Kasumi-1 (cell line): Measurements from ENCODE around the gene CBLB.
A peak's percentile ranks its signal among the peaks of the same experiment; 100 is the strongest.

Source experiments
- DNase-seq, 2 experiments: peaks; one replicate each; lab custom pipeline; 2025; lab: John Stamatoyannopoulos, UW

CBLB gene

DNA sequence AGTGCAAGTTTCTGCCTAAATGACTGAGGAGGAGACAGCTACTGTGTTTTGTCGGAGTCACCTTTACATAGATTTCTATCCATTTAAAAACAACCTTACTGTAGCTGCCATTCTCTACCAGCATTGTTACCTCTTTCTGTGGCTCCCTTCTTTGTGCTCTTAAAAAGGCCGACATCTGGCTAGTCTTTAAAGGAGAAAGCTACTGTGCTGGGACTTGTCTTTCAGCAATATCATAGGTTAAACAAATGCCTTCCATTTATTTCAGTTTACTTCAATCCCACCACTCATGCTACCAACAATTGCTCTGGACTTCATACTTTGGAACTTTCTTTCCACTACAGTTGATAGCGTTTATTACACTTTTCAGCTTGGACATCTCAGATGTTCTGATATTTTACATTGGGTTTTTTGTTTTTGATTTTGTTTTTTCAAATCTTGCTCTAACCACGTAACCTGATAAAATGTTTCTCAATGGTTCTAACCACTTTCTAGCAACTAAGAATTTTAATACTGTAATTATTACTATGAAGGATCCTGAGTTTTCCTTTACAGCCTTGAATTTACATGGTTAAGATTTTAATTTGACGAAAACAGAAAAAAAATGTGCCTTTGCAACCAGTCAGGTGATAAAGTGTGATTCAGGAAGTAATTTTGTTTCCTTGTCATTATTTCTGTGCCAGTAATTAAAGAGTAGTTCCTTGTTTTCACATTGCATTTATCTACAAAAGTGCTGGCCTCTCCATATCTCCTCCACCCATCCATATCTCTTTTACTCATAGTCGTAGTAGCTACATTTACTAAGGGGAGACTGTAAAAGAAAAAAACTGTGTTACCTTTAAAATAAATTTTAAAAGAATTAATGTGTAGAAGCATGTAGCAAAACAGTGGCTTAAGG is 1.3 kb upstream of the CBLB start:
- no peak for DNase-seq

DNA sequence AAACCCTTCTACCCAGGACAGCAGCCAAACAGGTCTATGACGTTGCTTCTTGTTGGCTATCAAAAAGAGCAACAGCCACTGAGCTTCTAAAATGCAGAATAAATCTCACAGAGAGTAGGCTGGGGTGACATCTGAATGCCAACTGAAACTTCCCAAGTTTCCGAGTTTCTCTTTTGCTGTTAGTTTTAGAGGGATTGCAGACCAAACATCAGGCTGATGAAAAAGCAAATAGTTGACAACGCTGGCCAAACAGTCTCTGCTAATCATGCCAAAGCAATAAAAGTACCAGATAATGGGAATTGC is 670 bp upstream of the CBLB start:
- no peak for DNase-seq

DNA sequence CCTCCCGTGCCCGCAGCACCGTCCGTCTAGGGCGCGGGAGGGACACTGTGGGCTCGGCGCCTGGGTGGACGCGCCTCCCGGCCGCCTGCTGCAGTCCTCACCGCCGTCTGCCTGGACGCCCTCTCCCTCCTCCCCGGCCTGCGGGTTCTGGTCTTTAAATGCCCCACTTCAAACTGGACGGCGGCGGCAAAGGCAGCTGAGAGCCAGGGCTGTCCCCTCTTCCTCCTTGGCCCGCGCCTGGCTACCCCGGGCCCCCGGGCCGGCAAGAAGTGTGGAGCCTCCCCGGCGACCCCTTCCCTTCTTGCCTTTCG is 426 bp downstream of the CBLB start:
- DNase-seq = peak in 1 of 2 experiments; percentile 30

DNA sequence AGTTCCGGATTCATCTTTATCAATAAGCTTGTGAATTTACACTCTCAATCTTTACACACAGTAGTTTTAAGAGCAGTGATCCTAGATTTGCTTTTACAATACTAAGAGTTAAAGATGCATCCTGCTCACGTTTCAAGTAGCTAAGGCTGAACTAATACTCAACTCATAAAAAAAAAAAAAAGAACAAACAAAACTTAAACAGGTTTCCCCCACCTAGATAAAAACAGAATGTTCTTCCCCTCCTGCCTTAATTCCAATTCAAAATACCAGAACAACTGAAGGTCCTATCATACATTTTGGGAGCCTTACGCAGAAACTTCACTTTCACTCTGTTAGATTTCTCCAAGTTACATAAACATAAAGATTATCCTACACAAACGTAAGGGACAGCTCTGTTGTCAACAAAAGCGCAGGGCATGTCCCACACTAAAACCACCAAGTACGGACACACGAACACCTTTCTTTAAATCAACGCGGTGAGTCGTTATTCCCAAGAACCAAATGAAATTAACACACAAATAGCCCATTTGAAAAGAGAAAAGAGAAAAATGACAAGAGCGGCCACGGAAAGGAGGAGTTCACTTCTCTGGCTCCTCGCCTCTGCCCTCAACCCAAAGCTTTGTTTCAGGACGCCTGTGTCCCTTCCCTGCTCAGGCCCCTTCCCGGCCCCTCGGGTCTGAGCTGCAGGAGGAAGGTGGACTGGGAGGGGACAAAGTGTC is 941 bp downstream of the CBLB start:
- DNase-seq = peak; percentile 6 to 29

DNA sequence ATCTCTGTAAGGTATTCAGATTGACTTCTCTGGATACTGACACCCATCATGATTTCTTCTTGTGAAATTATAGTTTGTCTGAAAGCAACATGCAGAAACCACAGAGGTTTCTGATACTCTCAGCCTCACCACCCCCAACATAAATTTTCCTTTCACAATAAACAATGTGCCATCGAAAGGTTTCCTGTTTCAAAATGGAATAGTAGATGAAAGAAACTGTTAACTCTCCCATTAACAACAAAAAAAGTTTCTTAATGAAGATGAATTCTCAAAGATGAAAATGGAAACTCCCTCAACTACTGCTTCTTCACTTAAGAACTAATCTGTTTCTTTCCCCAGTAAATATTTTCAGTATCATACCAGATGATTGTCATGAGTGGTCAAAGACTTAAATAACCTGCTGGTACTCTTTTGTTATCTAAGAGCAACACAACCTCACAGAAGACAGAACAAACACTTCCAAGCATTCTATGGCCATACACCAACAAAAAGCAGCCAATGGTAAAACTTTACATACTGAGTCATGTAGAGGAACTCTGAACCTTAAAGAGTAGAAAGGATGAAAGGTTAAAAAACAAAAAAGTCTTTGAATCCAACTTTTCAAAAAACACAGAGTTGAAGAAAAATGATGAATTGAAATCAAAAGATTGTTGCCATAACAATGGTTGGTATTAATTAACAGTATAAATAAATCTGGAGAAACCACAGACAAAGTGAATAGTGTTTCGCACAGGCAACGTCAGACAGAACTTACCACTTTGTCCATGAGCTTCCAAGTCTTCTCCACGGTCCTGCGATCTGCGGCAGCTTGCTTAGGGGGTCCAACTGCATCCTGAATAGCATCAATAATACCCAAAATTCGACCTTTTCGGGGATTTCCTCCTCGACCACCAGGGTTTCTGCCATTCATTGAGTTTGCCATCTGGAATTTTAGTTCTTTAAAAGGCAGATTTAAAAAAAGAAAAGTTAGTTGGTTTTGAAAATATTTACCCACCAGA is 1.9 kb downstream of the CBLB start:
- peak in 1 of 2 experiments; percentile 12 for DNase-seq

DNA sequence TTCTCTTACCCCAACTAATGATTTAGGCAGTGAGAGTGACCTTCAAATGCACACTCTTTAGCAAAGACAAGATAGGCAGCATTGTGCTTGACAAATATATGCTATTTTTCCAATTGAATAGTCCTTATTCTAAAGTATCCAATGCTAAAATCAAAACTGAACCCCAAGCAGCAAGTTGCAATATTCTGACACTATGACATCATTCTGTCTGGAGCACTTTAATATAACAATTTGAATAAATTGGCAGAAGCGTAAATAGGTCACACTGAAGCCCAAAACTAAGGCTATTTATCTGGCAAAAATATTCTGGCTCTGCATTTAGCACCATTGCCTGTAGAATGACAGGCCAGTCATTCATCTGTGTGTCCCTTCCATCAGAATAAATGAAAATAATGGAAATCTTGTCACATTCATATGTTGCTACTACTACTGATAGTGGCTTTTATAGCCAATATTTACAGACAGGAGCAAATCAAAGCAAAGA is 2.9 kb downstream of the CBLB start:
- no peak for DNase-seq

DNA sequence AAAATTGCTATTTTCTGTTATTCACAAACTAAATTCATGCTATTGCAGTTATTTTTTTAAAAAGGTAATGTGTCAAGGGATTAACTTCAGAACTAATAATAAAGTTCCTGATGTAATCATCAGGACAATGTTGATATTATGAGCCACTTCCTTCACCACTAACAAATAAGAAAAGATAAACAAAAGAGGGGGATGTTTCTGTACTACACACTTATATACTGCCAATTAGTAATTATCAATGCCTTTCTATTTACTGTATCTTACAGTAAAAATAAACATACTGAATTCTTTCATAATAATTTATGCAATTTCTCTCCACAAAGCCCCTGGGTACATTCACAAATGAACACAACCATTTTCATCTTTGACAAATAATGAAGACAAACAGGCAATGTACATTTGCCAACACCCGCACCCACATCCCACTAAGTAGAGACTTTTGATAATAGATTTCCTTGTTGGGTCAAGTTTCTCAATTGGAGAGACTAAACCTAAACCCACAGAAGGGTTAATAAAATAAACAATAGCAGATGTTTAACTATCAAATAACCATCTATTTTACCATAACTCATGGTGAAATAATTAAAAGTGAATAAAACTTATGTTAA is 3.7 kb downstream of the CBLB start:
- no peak for DNase-seq

DNA sequence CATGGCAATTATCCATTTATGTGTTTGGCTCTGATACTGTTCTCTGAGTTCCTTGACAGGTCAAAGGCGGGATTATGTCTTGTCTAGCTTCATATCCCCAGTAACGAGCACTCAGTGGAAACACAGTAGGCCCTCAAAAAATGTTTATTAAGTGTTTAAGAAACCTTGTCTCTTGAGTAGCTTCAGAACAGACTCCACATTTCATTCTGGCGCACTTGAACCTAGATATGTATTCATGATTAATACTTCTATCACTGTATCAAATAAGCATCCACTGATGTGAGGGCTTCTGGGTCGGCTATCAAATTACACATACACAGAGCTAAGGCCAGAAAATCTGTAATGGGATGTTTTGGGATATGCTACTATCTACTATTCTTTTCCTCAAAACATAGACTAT is 4.6 kb downstream of the CBLB start:
- DNase-seq = no peak

DNA sequence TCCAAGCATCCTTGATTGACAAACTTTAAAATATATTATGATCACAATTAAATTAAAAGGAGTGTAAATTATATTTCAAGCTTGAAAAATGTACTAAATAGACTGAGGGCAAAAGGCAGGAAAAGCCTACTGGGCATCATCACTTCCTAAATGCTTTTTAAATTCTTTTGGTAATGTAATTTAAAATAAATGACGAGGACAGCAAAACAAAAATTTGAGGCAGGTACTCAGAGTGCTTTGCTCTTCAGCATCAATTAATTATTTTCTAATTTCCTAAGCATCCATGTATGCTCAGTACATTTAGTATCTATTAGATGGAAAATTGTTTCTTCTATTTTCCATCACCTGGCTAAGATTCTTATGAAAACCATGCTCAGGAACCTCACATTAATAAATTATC is 5.2 kb downstream of the CBLB start:
- no peak for DNase-seq

DNA sequence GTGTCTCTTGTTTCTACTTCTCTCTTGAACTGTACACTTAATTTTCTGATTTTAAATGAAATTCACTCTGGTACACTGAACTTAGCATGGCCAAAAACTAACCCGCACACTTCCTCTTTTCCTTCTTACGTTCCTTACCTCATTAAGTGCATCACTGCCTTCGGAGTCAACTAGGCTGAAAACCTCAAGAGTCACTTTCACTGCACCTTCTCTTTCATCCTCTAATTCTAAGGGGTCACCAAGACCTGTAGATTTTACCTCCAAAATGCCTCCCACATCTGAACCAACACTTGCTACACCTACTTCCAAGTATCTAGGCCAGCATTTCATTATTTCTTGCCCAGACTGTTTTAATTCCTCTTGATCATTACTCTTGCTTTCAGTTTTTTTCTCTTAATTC is 6.6 kb downstream of the CBLB start:
- peak in 1 of 2 experiments; percentile 14 for DNase-seq

DNA sequence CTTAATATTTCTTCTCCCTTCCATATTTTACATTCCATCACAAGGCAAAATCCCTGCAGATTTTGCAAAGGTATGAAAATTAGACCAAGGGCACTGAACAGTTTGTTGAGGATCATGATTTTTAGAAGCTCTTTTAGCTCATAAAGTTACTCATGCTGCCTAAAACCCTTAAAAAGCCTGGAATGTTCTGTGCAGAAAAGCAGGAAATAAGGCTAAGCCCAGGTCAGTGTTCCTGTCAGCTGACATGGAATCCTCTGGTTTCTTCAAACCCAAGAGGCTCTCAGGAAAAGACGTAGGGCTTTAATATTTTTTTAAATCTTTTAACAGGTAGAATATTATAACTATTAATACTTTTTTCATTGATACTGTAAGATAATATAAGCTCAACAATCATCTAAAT is 8.2 kb downstream of the CBLB start:
- no peak for DNase-seq

DNA sequence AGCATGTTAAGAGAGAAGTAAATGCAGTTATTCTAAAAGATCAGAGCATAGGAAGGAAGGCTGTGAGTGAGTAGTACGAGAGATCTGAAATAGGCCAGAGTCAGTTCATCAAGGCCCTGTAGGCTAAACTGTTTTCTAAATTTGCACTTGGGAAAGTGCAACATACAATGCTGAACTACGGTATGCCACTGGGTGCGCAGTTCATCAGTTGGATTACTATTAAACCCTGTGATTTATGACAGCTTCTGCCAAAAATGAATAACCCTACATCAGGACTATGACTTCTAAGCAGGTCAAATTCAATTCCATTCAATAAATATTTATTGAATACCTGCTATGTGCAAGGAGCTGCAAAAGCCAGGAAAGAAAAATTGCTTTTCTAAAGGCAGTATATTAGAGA is 10.8 kb downstream of the CBLB start:
- no peak for DNase-seq

DNA sequence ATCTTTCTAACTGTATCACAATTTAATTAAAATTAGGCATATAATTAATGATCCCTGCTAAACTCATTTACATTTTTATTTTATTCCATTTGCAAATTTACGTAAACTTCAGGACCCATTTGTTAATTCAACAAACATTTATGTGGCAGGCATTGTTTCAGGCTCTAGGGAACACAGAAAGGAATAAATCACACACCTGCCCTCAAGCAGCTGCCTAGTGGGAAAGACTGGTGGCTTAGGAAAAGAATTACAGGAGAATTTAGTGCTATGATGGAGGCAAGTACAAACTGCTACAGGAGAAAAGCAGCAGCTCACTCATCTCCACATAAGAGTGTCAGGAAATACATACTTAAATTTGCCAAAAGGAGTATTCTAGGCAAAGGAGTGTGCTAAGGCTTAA is 11.2 kb downstream of the CBLB start:
- no peak for DNase-seq

DNA sequence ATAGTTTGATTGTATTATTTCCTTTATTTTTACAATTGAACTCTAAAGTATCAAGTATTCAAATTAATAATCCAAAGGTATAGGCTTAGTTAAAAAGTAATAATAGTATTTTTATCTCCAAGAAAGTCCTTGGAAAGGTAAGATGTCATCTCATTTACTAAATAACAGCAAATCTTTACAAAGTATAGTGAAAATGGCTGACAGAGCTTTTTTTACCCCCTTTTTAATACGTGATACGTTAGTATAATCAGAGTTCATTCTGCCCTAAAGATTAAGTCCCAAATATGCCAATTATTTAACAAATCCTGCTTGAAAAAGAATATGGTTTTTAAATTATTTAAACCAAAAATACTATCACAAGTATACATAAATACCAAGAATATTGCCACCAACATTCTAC is 12.2 kb downstream of the CBLB start:
- DNase-seq = no peak

DNA sequence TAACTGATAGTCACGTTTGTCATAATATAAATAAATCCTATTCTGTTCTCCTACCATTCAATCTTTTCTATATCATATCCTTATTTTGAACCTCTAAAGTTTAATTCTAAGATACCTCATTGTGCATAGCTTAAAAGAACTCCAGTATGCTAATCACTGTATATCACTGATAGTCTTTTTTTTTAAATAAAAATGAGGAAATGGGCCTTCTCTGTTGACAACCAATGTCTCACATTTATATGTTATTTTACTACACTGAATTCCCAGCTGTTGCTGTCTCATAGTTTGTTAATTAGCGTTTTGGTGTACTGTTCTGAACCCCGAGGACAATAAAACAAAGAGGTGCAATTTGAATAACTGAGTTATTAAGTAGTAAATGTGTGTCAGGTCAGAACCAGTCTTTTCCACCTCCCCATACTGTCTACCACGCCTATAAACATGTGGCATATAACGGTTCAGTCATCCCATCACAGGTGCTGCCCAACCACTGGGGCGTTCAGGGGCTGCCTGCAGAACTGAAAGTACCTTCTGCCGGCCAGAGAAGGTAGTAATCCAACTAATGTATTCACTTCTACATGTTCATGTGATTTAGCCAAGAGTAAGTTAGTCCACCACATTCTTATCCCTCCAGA is 14.9 kb downstream of the CBLB start:
- no peak for DNase-seq

DNA sequence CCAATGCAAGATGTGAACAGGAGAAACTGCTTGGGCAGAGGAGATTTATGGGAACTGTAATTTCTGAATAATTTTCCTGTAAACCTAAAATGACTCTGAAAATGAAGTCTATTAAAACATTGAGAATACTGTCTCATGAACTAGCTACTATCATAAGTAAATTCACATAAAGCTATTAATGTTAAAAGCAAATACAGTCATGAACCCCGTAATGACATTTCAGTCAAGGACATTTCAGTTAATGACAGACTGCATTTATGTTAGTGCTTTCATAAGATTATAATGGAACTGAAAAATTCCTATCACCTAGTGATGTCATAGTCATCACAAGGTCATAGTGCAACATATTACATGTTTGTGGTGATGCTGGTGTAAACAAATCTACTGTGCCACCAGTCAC is 17.2 kb downstream of the CBLB start:
- no peak for DNase-seq

DNA sequence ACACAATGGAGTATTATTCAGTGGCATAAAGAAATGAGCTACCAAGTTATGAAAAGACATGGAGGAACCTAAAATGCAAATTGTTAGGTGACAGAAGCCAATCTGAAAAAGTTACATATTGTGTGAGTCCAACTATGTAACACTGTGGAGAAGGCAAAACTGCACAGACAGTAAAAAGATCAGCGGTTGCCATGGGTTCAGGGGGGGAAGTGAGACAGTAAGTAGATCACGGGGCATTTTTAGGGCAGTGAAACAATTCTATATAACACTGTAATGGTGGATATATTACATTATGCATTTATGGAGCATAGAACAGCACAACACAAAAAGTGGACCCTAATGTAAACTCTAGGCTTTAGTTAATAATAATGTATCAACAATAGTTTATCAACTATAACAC is 17.6 kb downstream of the CBLB start:
- DNase-seq = no peak

DNA sequence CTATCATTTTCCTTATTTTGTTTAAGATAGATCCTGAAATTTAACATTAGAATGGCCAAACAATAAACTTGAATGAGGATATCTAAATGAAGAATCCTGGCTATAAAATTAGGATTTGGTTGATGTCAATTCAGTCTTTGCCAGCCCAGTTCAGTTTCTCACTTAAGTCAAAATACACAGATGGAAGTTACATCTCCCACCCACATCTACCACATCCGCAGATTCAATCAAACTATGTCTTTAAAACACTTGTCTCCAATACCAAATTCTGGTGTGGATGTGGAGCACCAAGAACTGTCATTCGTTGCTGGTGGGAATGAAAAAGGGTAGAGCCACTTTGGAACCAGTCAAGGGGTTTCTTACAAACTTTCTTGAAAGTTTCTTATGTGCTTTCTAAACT is 18.2 kb downstream of the CBLB start:
- DNase-seq = no peak

DNA sequence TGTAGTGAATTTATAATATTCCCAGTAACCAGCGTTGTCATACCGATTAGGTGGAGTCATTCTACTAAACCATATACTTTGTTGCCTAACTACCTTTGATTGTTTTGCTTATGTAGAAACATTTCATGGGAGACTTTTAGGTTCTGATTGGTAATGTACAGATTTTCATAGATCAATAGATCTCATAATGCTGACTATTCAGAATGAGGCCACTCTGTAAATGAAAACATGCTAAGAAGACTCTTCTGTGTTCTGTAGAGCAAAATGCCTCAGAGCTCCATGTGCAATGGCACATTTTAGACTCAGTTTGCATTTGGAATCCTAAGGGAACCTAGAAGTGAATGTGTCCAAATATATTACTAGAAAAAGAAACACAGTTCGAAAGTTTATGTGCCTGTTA is 20.0 kb downstream of the CBLB start:
- no peak for DNase-seq

DNA sequence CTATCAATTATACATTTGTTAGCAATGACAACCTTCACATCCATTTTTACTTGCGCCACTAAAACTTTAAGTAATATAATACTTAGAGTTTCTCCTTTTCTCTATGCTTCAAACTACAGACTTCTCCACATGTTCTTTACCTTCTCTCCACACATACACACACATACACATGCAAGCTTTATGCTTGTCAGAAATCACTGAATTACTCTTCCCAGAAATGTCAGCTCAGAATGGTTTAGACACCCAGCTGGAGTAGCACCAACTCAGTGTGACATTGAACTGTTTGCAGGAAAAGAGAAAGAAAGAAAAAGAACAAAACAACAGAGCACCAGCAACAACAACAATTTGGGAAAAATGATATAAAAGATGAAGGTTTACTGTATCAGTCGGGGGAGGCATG is 20.9 kb downstream of the CBLB start:
- DNase-seq = no peak

DNA sequence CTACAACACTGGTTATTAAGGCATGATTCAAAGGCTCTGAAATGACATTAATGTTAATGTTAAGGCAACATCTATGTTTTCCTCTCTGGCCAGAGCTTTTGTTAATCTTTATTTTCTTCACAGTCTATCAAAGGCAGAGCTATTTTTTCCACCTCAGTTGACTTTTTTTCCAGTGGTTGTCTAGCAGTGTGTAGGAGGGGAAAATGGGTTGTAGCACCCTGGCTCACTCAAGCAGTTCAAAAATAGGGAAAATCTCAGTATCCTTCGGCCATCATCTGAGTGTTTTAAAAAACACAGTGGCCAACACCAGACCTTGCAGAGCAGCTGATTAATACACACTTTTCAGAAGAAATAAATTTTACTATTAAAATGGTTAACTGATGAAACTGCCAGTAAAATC is 21.4 kb downstream of the CBLB start:
- no peak for DNase-seq

DNA sequence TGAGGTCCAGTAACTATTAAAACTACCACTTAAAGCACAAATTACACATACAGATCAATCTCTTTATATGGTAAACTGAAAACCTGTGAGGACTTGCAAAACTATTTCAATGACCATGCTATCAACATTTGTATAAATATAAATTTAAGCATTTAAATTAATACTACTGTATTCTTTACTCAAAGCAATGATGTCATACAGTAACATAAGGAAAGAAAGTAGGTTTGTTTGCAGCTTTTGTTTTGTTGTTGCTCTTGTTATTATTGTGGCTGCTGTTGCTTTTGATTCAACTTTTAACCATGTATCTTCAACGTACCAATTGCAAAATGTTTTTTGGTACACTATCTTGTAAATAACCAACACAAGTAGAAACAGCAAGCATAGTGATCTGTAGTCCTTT is 22.0 kb downstream of the CBLB start:
- no peak for DNase-seq
